K562 (cell line): ENCODE results near the gene NPR2. TPM values are rescaled to one million over a fixed set of nuclear protein-coding genes. Genes with fewer than 3 reads are reported as not detected.

Experiments used
- HNRNPUL1 ChIP-seq: fragments of 200-400 bp; formaldehyde crosslinking; IDR thresholded peaks from 2 replicates; pipeline ENCODE4 v1.6.1; 2017; ENCODE audit warnings: low read length
- KLF13 ChIP-seq: fragments of 450-650 bp; IDR thresholded peaks from 2 replicates; pipeline ENCODE4 v1.6.1; 2016; ENCODE audit warnings: missing genetic modification characterization, low read depth, mild to moderate bottlenecking, missing compliant biosample characterization, moderate library complexity, borderline replicate concordance
- PHB2 ChIP-seq: fragments of 450-650 bp; IDR thresholded peaks from 2 replicates; pipeline ENCODE4 v1.6.1; 2017; ENCODE audit warnings: low read depth
- SMAD2 ChIP-seq: fragments of 150-350 bp; IDR thresholded peaks from 2 replicates; pipeline ENCODE4 v1.6.1; 2014; ENCODE audit warnings: low read depth, mild to moderate bottlenecking, low read length
- polyA plus RNA-seq, 8 experiments: library from polyadenylated mRNA; depleted of rRNA in 4 of 8; stranded (reverse) in 5 of 8; unstranded in 3 of 8; fragments of >200 nt; fragmentation: Nextera tagmentation in 2 of 8; fragmentation: Illumina TruSeq in 1 of 8; extraction: Ambion mirVana in 2 of 8; extraction: Trizol in 1 of 8; gene quantifications; 2 replicates each; pipeline versions ENCODE4 v1.2.1 to v1.2.3, GENCODE V29; 2011 to 2014; ENCODE audit warnings: inconsistent platforms in 1 of 8, missing spikeins in 1 of 8
- total RNA-seq, 7 experiments: library from RNA; depleted of rRNA in 6 of 7; stranded (reverse); fragments of >200 nt in 6 of 7; fragmentation: Illumina TruSeq in 2 of 7; extraction: Trizol in 2 of 7; gene quantifications; 2 replicates each; pipeline versions ENCODE4 v1.2.1 to v1.2.3, GENCODE V29; 2011 to 2021; ENCODE audit warnings: low replicate concordance in 1 of 7
- TF ChIP-seq, protein P1 (sequence below), 3 experiments: fragments of 200-800 bp in 1 of 3; fragments of 250-450 bp in 1 of 3; fragments of 450-650 bp in 1 of 3; sonication (Bioruptor Pico) in 1 of 3; sonication (Bioruptor generic) in 1 of 3; formaldehyde crosslinking in 1 of 3; IDR thresholded peaks; 2 replicates each; pipeline versions ENCODE4 v1.6.1 to v1.8.0; 2016 to 2022; ENCODE audit warnings: mild to moderate bottlenecking in 2 of 3, missing genetic modification characterization in 2 of 3, missing compliant biosample characterization in 1 of 3, moderate library complexity in 1 of 3
- TF ChIP-seq, protein P2 (sequence below), 2 experiments: fragments of 150-350 bp in 1 of 2; IDR thresholded peaks; 2 replicates each; pipeline ENCODE4 v1.6.1; 2012 to 2016; ENCODE audit warnings: low read depth in 2 of 2, low read length in 2 of 2, mild to moderate bottlenecking in 1 of 2, moderate library complexity in 1 of 2

Gene NPR2
- total and polyA plus RNA-seq, 9 of the 15 experiments (the other 6 are each of a cell fraction or from before 2014, with no cell fraction given) = 2.4 to 12.9 (median 6.0) TPM

DNA sequence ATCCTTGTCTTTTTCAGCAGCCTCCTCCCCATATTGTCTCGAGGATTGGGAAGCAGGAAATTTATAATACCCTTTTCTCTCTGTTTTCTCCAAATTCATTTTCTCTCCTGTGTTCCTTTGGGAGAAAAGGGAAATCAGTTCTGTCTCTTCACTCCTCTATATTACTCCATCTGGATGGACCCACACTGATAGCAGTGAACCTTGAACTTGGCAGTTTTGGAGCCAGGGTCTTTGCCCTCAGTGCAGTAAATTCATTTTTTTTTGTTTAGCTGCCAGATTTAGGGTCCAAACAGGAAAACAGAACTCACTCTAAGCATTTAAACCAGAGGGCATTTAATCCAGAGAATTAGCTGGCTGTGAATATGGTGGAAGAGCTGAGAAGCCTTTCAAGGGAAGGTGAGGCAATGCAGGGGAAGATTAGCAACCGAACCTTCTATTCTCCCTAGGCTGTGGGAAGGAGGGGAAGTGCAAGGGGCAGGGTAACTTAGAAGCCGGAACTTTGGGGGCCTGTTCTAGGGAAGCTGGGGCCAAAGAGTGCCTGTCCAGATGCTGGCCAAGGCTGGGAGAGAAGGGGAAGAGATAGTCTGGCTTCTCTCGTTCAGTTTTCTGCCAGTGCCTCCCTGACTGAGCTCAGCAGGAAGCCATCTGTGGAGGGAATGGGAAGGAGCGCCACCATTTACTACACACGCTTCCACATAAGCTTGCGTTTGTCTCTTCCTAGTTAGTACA lies 16.3 kb upstream of the NPR2 start (continued):
- TF ChIP-seq, protein P1, sequence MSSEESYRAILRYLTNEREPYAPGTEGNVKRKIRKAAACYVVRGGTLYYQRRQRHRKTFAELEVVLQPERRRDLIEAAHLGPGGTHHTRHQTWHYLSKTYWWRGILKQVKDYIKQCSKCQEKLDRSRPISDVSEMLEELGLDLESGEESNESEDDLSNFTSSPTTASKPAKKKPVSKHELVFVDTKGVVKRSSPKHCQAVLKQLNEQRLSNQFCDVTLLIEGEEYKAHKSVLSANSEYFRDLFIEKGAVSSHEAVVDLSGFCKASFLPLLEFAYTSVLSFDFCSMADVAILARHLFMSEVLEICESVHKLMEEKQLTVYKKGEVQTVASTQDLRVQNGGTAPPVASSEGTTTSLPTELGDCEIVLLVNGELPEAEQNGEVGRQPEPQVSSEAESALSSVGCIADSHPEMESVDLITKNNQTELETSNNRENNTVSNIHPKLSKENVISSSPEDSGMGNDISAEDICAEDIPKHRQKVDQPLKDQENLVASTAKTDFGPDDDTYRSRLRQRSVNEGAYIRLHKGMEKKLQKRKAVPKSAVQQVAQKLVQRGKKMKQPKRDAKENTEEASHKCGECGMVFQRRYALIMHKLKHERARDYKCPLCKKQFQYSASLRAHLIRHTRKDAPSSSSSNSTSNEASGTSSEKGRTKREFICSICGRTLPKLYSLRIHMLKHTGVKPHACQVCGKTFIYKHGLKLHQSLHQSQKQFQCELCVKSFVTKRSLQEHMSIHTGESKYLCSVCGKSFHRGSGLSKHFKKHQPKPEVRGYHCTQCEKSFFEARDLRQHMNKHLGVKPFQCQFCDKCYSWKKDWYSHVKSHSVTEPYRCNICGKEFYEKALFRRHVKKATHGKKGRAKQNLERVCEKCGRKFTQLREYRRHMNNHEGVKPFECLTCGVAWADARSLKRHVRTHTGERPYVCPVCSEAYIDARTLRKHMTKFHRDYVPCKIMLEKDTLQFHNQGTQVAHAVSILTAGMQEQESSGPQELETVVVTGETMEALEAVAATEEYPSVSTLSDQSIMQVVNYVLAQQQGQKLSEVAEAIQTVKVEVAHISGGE (CRISPR knock-in tag; IDR thresholded peaks at IDR 0.05) = 0 out of 6 replicates have a peak, but pooled peaks of 1 of the 3 experiments have one; percentile 15
- TF ChIP-seq, protein P2, sequence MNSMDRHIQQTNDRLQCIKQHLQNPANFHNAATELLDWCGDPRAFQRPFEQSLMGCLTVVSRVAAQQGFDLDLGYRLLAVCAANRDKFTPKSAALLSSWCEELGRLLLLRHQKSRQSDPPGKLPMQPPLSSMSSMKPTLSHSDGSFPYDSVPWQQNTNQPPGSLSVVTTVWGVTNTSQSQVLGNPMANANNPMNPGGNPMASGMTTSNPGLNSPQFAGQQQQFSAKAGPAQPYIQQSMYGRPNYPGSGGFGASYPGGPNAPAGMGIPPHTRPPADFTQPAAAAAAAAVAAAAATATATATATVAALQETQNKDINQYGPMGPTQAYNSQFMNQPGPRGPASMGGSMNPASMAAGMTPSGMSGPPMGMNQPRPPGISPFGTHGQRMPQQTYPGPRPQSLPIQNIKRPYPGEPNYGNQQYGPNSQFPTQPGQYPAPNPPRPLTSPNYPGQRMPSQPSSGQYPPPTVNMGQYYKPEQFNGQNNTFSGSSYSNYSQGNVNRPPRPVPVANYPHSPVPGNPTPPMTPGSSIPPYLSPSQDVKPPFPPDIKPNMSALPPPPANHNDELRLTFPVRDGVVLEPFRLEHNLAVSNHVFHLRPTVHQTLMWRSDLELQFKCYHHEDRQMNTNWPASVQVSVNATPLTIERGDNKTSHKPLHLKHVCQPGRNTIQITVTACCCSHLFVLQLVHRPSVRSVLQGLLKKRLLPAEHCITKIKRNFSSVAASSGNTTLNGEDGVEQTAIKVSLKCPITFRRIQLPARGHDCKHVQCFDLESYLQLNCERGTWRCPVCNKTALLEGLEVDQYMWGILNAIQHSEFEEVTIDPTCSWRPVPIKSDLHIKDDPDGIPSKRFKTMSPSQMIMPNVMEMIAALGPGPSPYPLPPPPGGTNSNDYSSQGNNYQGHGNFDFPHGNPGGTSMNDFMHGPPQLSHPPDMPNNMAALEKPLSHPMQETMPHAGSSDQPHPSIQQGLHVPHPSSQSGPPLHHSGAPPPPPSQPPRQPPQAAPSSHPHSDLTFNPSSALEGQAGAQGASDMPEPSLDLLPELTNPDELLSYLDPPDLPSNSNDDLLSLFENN (IDR thresholded peaks at IDR 0.05; ENCODE audit: low read depth in 2 of 2, low read length in 2 of 2) = no peak
- no peak for TF ChIP-seq HNRNPUL1
- no peak for TF ChIP-seq KLF13 (tag)
- TF ChIP-seq PHB2 = no peak
- no peak for TF ChIP-seq SMAD2
